Urinary bladder (tissue), 4 donors: ENCODE measurements around the gene HECTD2. TPM values are rescaled to one million over a fixed set of nuclear protein-coding genes. Genes with fewer than 3 reads are reported as not detected.

Source experiments
- DNase-seq: peaks from one replicate; pipeline ENCODE4 v3.0.0-alpha.2; 2015; ENCODE audit errors: extremely low spot score
- H3K27ac ChIP-seq: one replicate; pipeline ENCODE4 v1.5.1; 2013; ENCODE audit warnings: low read depth, mild to moderate bottlenecking, moderate library complexity
- H3K36me3 ChIP-seq: one replicate; pipeline ENCODE4 v1.6.1; 2013; ENCODE audit warnings: mild to moderate bottlenecking, moderate library complexity; ENCODE audit not compliant: insufficient read depth
- H3K4me1 ChIP-seq: one replicate; pipeline ENCODE4 v1.6.1; 2013; ENCODE audit warnings: mild to moderate bottlenecking, moderate library complexity; ENCODE audit not compliant: insufficient read depth
- H3K4me3 ChIP-seq: one replicate; pipeline ENCODE4 v1.5.1; 2013; ENCODE audit warnings: low read depth, low read length
- WGBS: extraction: QIAGEN DNeasy Blood & Tissue Kit; methylation state at CpG from one replicate; pipeline ENCODE4 v1.1.7; 2013; 5-methylcytosine and 5-hydroxymethylcytosine counted together
- polyA plus RNA-seq: library from polyadenylated mRNA; stranded (reverse); fragments of 200-250 nt; gene quantifications from one replicate; pipeline ENCODE4 v1.2.3, GENCODE V29; 2013
- small RNA-seq: library from RNA; depleted of rRNA; stranded (forward); fragments of <200 nt; gene quantifications from one replicate; pipeline ENCODE3, GENCODE V24; 2014
- total RNA-seq: library from RNA; depleted of rRNA; stranded (reverse); fragments of >200 nt; gene quantifications from one replicate; pipeline ENCODE4 v1.2.3, GENCODE V29; 2014
- donor health status: healthy with polysubstance abuse.
- donor health status: healthy.

HECTD2 gene
- total and polyA plus RNA-seq, 2 donors = 11.9 to 100 TPM

DNA sequence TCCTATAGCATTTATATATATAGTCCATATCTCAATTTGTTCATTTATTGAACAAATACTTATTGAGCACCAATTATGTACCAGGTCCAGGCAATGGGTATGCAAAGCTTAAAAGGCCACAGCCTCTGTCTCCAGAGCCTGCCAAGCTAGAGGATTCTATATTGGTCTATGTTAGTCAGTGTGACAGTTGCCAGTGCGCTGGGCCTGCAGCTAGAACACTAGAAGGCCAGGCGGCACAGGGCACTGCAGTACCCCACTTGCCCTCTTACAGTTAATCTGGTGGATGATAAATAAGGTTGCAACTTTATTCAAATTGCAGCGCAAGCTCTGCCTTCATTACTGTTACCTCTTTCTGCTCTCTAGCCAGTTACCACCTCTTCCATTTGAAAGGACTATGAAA is 153.9 kb downstream of the HECTD2 start:
- Histone ChIP-seq H3K36me3 (no peaks in the 10 kb centered on the region), H3K4me1 (peaks cover 2% of the 10 kb centered on the region), H3K4me3 (no peak overlapping the region), H3K27ac (no peak overlapping the region)
- DNase-seq = no peak
- 98% methylated on average over 3 of the region's 3 CpGs for WGBS

Small RNA genes lying within 50 kb of the gene (small RNA-seq; reads per million reads assigned to genes)
- gene AL161798.1 (not detected), gene RPS27P1 (not detected)

Other genes starting within 250 kb of the HECTD2 start
- 51.2 TPM for gene PCGF5, start 189.7 kb upstream of the HECTD2 start, total RNA-seq
- gene PCGF5, start 189.7 kb upstream of the HECTD2 start, polyA plus RNA-seq = 20.3 TPM
- gene PPP1R3C, start 222.7 kb downstream of the HECTD2 start, total RNA-seq = 129 TPM
- gene PPP1R3C, start 222.7 kb downstream of the HECTD2 start, polyA plus RNA-seq = 24.5 TPM